Stimulated activated CD8-positive, alpha-beta memory T cell treated with anti-CD3 and anti-CD28 coated beads, Interleukin-2, amount 100 ng/mL, for 48 hours (primary cell): ENCODE data around the gene C4orf50.

Source experiments
- DNase-seq, 2 donors: peaks; one replicate each; pipeline ENCODE4 v3.0.0-alpha.2; 2020; ENCODE audit warnings: low read depth in 2 of 2

C4orf50 gene

GRCh38 chr4:5992828-5993321 is 25.4 kb downstream of the C4orf50 start:
- DNase-seq, result no peak

DNA sequence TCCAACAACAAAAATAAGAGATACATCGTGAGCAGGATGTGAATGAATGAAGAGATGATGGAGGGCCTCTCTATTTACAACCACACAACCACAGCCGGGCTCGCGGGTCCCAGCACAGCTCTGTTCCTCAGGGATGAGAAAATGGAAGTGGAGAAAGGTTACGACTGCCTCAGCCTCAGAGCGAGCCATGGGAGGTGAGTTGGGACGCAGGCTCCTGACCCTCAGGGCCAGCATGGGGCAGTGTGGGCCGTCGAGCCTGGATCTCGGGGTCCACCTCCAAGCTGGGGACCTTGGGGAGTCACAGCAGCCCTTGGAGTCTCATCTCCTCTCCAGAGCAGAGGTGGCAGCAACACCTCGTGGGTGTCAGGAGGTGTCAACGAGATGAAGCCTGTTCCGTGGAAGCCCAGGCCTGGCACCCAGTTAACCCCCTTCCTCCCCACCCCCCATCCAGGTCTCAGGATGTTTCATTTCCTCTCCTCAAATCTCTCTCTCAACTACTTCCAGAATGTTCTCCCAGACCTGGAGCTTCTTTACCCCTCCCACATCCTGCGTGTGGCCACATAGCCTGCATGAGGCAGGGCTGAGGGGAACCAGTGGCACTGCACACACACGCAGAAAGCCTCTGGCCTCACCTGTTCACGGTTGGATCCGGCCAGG is 25.9 kb downstream of the C4orf50 start:
- no peak for DNase-seq

- no peak for DNase-seq
Measured at GRCh38 chr4:5991405-5991804, 26.8 kb downstream of the C4orf50 start.

- no peak for DNase-seq
Measured at GRCh38 chr4:5990446-5991160, 27.6 kb downstream of the C4orf50 start.

GRCh38 chr4:5989236-5990225 is 28.7 kb downstream of the C4orf50 start:
- no peak for DNase-seq

DNA sequence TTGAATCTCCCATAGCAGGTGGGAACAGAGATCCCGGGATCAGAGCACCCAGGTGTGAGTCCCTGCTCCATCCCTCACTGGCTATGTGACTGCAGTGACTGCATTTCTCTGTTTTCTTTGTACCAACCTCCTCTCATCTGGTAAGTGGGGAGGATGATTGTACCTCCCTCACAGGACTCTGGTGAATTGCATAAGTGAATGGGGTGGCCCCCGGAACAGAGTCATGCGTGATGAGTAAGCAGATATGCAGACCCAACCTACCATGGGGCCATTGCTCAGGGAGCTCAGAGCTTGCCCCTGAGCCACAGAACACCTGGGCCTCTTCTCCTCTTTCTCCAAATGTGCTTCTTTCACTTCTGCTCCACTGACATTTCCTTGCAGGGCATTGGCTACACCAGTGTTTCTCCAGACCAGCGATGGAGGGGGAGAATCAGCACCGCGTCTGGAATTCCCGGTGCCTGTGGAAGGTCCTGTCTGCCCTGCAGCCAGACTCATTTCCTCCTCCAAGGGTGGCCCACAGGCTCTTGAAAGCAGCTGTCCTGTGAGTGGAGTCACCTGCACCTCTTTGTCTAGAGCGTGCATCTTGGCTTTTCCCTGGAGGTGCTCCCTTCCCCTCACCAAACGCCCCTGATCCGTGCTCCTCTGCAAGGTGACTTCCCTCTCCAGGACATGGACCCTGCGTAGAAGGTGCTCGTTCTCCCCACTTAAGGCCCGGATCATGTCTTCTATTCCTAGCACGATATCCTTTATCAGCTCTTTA is 30.0 kb downstream of the C4orf50 start:
- DNase-seq, result no peak

GRCh38 chr4:5984843-5985242 is 33.4 kb downstream of the C4orf50 start:
- DNase-seq, result no peak

- DNase-seq, result no peak
Measured at GRCh38 chr4:5982156-5982973, 35.9 kb downstream of the C4orf50 start.

GRCh38 chr4:5980436-5981155 is 37.6 kb downstream of the C4orf50 start:
- DNase-seq, result no peak

- DNase-seq, result no peak
Measured at GRCh38 chr4:5979981-5980380, 38.2 kb downstream of the C4orf50 start.

DNA sequence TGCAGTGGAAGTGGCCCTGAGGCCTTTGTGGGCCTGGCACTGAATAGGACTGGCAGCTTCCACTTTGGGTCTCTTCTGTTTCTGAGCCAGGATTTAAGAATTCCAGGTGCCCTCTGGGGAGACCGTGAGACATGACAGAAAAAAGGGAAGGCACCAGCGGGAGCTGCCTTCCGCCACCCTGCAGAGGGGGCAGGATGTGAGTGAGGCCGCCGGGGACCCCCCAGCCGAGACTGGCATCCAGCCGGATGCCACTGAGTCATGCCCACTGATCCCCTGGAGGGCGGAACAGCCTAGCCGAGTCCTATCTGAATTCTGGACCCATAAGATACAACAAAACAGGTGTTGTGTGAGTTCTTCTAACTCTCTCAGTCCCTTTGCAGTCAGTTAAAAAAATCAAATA is 41.3 kb downstream of the C4orf50 start:
- no peak for DNase-seq

GRCh38 chr4:5976431-5976830 is 41.8 kb downstream of the C4orf50 start:
- no peak for DNase-seq

DNA sequence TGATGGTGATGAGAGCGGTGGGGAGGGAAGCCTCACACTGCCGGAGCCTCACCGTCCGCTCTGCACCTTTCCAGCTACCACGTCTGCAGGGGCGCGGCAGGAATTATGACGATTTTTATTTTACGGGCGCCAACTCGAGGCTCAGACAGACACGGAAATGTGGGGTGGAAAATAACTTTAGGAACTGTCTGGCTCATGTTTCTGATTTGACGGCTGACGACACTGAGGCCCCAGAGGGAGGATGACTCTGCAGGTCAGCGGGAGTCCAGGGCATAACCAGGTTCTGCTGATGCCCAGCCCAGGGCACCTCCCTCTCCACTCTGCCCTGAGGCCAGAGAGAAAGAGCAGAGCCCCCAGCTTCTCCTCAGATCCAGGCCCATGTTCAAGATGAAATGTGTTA is 43.9 kb downstream of the C4orf50 start:
- DNase-seq, result no peak

DNA sequence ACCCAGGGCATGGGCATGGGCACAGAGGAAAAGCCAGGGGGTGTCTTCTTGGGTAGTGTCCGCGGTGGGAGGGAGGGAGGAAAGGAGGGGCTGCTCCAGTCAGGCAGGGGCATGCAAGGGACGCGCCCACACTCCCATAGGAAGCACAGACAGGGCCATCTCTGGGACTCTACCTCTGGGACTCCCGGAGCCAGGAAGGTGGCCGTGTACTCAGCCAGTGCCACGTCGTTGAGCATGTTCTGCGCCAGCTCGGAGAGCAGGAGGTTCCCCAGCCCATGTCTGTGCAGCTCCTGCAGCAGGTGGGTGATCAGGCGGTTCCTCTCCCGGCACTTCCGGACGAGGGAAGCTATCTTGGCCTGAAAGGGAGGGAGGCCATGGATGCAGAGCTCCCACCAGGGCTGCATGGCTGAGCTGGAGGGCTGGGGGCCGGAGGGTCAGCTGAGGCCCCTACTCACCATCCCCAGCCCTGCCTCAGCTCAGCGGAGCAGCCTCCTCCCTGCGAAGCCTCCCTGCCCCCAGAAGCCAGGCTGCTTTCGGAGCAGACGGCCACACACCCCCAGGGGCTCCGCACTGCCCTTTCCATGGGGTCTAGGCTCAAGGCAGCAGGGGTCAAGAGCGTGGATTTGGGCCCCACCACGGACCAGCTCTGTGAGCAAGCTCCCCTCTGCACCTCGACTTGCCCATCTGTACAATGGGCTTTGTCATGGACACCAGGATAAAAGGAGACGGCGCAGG is 44.6 kb downstream of the C4orf50 start:
- DNase-seq, result no peak

- DNase-seq, result no peak
Measured at GRCh38 chr4:5973033-5973432, 45.2 kb downstream of the C4orf50 start.

GRCh38 chr4:5972571-5972970 is 45.7 kb downstream of the C4orf50 start:
- no peak for DNase-seq

DNA sequence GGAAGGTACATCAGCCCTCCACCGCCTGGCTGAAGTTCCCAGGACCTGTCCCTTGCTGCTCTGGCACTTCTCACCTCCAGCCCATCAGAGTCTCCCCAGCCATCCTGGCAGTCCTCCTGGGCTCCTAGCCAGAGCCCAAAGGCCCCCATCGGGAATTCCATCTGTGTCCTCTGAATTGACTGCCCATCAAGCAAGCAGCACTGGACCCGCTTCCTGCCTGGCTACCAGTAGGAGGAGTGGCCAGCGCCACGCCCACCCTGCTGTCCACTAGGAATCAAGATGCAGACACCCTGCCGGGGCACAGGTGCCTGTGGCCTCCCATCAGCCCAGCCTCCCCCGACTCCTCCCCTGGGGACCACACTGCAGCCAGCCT is 47.2 kb downstream of the C4orf50 start:
- DNase-seq, result no peak

DNA sequence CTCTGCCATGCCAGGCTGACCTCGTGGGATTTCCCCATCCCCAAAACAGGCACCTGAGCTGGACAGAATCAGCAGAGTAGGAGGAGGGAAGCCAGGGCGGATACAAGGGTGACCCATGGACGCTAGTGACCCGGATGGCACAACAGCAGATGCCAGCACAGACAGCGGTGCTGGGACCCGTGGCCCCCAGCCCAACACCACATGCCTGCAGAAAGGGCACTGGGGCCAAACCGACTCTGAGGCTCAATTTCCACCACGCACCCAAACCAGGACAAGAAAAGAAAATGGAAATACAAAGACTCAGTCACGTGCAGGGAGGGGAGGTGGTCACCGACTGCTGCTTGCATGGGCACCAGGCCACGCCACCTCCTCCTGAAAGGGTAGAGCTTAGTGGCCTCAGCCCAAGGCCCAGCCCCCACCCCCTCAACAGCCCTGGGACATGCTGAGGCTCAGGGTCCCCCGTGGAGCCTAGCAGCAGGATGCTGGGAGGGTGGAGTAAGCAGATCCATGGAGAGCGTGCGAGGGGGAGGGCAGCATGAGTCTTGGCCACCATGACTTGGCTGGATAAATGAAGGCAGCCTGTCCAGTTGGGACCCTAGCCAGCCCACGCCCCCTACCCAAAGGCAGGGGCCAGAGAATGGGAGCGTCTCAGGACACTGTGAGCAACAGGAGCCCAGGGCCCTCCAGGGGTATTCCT is 47.7 kb downstream of the C4orf50 start:
- DNase-seq, result no peak

DNA sequence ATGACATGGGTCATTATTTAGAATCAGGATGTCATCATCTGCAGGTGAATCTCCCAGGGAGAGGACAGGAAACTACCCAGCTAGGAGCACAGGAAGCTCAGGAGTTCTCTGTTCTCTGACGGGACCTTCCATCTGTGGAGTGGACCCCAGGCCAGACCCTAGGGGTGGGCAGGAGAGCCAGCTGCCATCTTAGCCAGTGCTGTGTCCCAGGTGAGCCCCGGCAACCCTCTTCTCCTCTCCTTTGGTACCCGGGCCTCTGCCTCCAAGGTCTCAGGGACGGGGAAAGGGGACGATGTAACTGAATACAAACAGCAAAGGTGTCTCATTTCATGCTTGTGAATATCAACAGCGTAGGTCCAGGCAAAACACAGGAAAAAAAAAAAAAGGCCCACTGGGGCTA is 48.5 kb downstream of the C4orf50 start:
- no peak for DNase-seq
